DOHH2 (cell line): Measurements from ENCODE around the gene DKK3.

Experiments
- H3F3A ChIP-seq: fragments of 200-600 bp; sonication (generic), shearing (Covaris generic); 2 replicates; pipeline ENCODE4 v1.6.0; 2016; ENCODE audit warnings: antibody characterized with exemption, mild to moderate bottlenecking; ENCODE audit not compliant: control insufficient read depth, insufficient read depth
- H3K27ac ChIP-seq: fragments of 200-600 bp; sonication (generic); 2 replicates; pipeline ENCODE4 v1.5.1; 2014; ENCODE audit warnings: low read depth, mild to moderate bottlenecking, low read length, moderate library complexity
- H3K27me3 ChIP-seq: fragments of 200-600 bp; sonication (generic); 2 replicates; pipeline ENCODE4 v1.6.1; 2014; ENCODE audit warnings: mild to moderate bottlenecking, low read length, mixed read lengths; ENCODE audit not compliant: control insufficient read depth
- H3K36me3 ChIP-seq: fragments of 200-600 bp; sonication (generic); 2 replicates; pipeline ENCODE4 v1.6.1; 2014; ENCODE audit warnings: mild to moderate bottlenecking, low read length, moderate library complexity, mixed read lengths; ENCODE audit not compliant: control insufficient read depth
- H3K4me1 ChIP-seq: fragments of 200-600 bp; sonication (generic); 2 replicates; pipeline ENCODE4 v1.6.1; 2014; ENCODE audit warnings: mild to moderate bottlenecking, low read length, mixed read lengths; ENCODE audit not compliant: control insufficient read depth
- H3K4me2 ChIP-seq: fragments of 200-600 bp; sonication (generic); 2 replicates; pipeline ENCODE4 v1.6.0; 2014; ENCODE audit warnings: mild to moderate bottlenecking, low read length, moderate library complexity
- H3K4me3 ChIP-seq: fragments of 200-600 bp; sonication (generic); 2 replicates; pipeline ENCODE4 v1.5.1; 2014; ENCODE audit warnings: mild to moderate bottlenecking, low read length, mixed read lengths
- H3K79me2 ChIP-seq: fragments of 200-600 bp; sonication (generic); 2 replicates; pipeline ENCODE4 v1.6.1; 2014; ENCODE audit warnings: mild to moderate bottlenecking, low read length, mixed read lengths; ENCODE audit not compliant: control insufficient read depth
- H3K9me2 ChIP-seq: fragments of 200-600 bp; sonication (generic); replicated peaks from 2 replicates; pipeline ENCODE4 v1.6.1; 2014; ENCODE audit warnings: mild to moderate bottlenecking, low read length, mixed read lengths; ENCODE audit not compliant: control insufficient read depth
- H3K9me3 ChIP-seq: fragments of 200-600 bp; sonication (generic); 2 replicates; pipeline ENCODE4 v1.6.1; 2014; ENCODE audit warnings: antibody characterized with exemption, low read length, mixed read lengths; ENCODE audit not compliant: control insufficient read depth, insufficient read depth
- H4K20me1 ChIP-seq: fragments of 200-600 bp; sonication (generic); 2 replicates; pipeline ENCODE4 v1.6.0; 2014; ENCODE audit warnings: low read depth, mild to moderate bottlenecking, antibody characterized with exemption, low read length, moderate library complexity; ENCODE audit not compliant: control insufficient read depth, insufficient read depth
- EZH2phosphoT487 ChIP-seq: fragments of 200-600 bp; sonication (generic); IDR thresholded peaks from 2 replicates; pipeline ENCODE4 v1.6.1; 2017; ENCODE audit warnings: borderline replicate concordance, mild to moderate bottlenecking, antibody characterized with exemption, low read length, moderate library complexity, mixed read lengths
- TF ChIP-seq, protein P1 (sequence below): fragments of 200-600 bp; sonication (generic); IDR thresholded peaks from one replicate; pipeline ENCODE4 v1.5.1; 2014; ENCODE audit warnings: antibody characterized with exemption, mild to moderate bottlenecking, low read depth, low read length; ENCODE audit not compliant: poor library complexity, severe bottlenecking

Gene DKK3

GRCh38 chr11:11916981-11917399 is 91.4 kb downstream of the DKK3 start:
- Histone ChIP-seq H3K9me3 (no peaks in the 10 kb centered on the region), H3K27me3 (no peaks in the 10 kb centered on the region), H3K79me2 (no peaks in the 10 kb centered on the region), H3K36me3 (peaks cover 6% of the 10 kb centered on the region; the same call in 1 of the 2 replicates), H3K9me2 (no peaks in the 10 kb centered on the region), H3K4me2 (no peak overlapping the region), H3F3A (no peaks in the 10 kb centered on the region), H3K27ac (no peak overlapping the region), H3K4me1 (no peaks in the 10 kb centered on the region), H4K20me1 (no peaks in the 10 kb centered on the region), H3K4me3 (no peak overlapping the region)
- no peak for TF ChIP-seq EZH2phosphoT487
- TF ChIP-seq, protein P1, sequence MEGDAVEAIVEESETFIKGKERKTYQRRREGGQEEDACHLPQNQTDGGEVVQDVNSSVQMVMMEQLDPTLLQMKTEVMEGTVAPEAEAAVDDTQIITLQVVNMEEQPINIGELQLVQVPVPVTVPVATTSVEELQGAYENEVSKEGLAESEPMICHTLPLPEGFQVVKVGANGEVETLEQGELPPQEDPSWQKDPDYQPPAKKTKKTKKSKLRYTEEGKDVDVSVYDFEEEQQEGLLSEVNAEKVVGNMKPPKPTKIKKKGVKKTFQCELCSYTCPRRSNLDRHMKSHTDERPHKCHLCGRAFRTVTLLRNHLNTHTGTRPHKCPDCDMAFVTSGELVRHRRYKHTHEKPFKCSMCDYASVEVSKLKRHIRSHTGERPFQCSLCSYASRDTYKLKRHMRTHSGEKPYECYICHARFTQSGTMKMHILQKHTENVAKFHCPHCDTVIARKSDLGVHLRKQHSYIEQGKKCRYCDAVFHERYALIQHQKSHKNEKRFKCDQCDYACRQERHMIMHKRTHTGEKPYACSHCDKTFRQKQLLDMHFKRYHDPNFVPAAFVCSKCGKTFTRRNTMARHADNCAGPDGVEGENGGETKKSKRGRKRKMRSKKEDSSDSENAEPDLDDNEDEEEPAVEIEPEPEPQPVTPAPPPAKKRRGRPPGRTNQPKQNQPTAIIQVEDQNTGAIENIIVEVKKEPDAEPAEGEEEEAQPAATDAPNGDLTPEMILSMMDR, result no peak

DNA sequence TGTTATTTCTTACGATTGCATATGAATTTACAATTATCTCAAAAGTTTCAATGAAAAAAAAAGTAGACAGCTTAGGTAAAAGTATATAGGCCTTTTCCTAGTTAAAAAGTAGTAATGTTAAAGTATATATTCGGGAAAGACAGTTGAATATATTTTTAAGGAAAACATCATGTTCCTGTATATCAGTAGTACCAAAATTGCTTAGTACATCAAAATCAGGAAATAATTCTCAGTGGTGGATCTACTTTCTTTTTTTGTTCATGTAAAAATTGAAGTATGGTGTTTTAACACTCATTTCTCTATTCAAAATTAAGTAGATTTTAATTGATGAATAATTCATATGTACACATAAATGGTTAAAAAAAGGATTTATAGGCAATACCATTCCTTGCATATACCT is 92.8 kb downstream of the DKK3 start:
- TF ChIP-seq EZH2phosphoT487, result no peak
- TF ChIP-seq, protein P1, result no peak
- H3K9me2 ChIP-seq, result no peaks in the 10 kb centered on the region
- H3K27ac ChIP-seq, result no peak overlapping the region
- peaks cover 8% of the 10 kb centered on the region for H3K36me3 ChIP-seq
- H3F3A ChIP-seq, result no peaks in the 10 kb centered on the region
- no peaks in the 10 kb centered on the region for H4K20me1 ChIP-seq
- H3K4me3 ChIP-seq, result no peak overlapping the region
- no peak overlapping the region for H3K4me2 ChIP-seq
- no peaks in the 10 kb centered on the region for H3K4me1 ChIP-seq
- H3K9me3 ChIP-seq, result no peaks in the 10 kb centered on the region
- H3K27me3 ChIP-seq, result no peaks in the 10 kb centered on the region
- H3K79me2 ChIP-seq, result no peaks in the 10 kb centered on the region

GRCh38 chr11:11913395-11913794 is 95.0 kb downstream of the DKK3 start:
- H4K20me1 ChIP-seq, result no peaks in the 10 kb centered on the region
- H3K36me3 ChIP-seq, result peaks cover 20% of the 10 kb centered on the region
- H3K9me3 ChIP-seq, result no peaks in the 10 kb centered on the region
- TF ChIP-seq EZH2phosphoT487, result no peak
- TF ChIP-seq, protein P1, result no peak
- H3K4me1 ChIP-seq, result no peaks in the 10 kb centered on the region
- H3K27me3 ChIP-seq, result no peaks in the 10 kb centered on the region
- no peak overlapping the region for H3K27ac ChIP-seq
- H3K9me2 ChIP-seq, result no peaks in the 10 kb centered on the region
- no peaks in the 10 kb centered on the region for H3K79me2 ChIP-seq
- no peaks in the 10 kb centered on the region for H3F3A ChIP-seq
- H3K4me2 ChIP-seq, result no peak overlapping the region
- no peak overlapping the region for H3K4me3 ChIP-seq
